Measurements from ENCODE around the gene MRPS15.
A peak's percentile ranks its signal among the peaks of the same experiment; 100 is the strongest.
"Not testable (repeated sequence)": the region's sequence is repeated elsewhere in the genome, so short reads cannot be mapped to it uniquely, and the experiment has no call there.

The MRPS15 gene

DNA sequence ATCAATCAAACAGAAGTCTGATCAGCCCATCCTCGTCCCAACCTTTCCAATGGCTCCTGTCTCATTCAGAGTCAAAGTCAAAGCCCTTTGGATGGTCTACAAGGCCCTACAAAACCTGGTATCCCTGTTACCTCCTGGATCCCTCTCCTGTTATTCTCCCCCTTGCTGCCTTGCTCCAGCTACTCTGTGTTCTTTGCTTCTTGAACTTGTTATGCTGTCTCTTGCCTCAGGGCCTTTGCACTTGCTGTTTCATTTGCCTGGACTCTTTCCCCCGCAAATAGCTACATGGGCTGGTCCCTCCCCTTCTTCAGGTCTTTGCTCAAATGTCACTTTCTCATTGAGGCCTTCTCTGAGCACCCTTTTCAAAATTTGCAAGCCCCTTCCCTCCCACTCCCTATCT, 19.9 kb upstream of the MRPS15 start:
- DNase-seq (ENCODE audit: low read depth in 4 of 4, low spot score in 1 of 4): no peak

- no peak for DNase-seq (ENCODE audit: low read depth in 4 of 4, low spot score in 1 of 4)
Measured at GRCh38 chr1:36482724-36483388, 18.7 kb upstream of the MRPS15 start, which contains the start of gene CSF3R. Gene CSF3R (minus strand): TSS chr1:36482913. CDS start chr1:36479496, 3,417 bp downstream.

DNA sequence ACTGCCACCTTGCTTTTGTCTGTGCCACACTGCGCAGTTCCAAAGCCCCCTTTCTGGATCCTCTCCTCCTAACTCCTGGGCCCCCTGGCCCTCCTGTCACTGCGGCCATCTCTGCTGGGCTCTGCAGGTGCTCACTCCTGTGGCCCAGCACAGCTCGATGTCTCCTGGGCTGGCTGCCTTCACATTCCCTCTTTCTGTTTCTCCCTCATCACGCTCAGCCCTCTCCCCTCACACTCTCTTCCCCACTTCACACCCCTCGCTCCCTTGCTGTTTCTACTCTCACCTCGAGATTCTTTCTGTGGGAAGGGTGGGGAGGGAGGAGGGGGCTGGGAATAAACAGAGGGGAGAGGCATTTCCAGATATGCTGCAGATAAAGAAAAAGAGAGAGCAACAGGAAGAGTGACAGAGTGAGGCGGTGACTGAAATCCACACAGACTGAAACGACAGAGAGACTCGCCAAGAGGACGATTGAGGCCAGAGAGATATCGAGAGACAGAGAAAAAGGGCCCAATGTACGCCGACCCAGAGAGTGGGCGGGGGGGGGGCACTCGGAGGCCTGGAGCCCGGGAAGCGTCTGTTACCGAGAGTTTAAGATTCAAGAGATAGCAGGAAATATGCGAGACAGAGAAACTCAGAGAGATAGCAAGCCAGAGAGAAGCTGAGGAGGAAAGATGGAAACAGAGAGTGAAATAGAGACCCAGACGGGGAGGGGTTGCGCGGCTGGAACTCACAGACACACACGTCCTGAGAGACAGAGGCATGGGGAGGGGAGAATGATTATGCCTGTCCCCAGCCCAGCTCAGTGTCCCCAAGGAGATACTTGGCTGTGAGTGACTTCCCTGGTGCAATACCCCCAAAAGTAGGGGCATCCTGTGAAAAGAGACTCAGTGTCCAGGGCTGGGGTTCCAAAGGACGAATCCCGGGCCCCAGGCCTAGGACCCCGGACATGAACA, 17.9 kb upstream of the MRPS15 start:
- DNase-seq (ENCODE audit: low read depth in 4 of 4, low spot score in 1 of 4): no peak

DNA sequence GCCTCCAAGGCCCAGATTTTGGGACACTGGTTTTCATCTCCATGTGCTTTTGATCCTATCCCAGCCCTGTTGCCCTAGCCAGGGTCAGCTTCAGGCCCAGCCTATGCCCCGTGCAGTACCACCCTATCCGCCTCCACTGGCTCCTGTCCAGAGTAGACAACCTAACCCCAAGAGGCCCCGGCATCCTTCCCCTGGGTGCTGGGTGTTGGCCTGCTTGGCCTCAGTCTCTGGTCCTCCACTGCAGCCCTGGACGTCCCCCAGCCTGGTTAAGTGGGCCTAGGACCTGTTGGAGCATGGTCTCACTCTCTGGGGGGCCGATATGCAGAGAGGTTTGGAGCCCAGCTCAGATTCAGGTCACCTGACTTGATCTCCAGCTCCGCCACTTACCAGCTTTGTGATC, 16.9 kb upstream of the MRPS15 start:
- no peak for DNase-seq (ENCODE audit: low read depth in 4 of 4, low spot score in 1 of 4)

GRCh38 chr1:36480161-36480560, 16.0 kb upstream of the MRPS15 start:
- no peak for DNase-seq (ENCODE audit: low read depth in 4 of 4, low spot score in 1 of 4)

DNA sequence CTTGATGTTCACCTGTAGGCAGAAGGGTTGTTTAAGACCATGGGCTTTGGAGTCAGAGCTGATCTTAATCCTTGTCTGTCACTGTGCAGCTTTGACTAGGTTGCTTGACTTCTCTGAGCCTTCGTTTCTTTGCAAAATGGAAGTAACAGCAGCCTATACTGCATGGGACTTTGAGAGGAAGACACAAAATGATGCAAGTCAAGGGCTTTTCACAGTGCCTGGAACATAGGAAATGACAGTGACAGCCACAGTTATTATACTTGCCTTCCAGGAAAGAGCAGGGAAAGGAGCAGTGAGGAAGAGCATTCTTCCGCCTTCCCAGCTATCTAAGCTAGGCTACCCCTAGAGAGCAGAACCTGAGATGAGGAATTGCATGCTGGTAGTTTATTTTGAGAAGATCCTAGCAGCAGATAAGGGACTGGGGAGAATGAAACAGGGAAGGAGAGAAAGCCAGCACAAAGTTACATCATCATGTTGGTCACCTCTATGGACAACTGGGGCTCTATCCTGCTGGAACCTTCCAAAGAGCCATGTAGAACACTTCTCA, 15.4 kb upstream of the MRPS15 start:
- no peak for DNase-seq (ENCODE audit: low read depth in 4 of 4, low spot score in 1 of 4)

DNA sequence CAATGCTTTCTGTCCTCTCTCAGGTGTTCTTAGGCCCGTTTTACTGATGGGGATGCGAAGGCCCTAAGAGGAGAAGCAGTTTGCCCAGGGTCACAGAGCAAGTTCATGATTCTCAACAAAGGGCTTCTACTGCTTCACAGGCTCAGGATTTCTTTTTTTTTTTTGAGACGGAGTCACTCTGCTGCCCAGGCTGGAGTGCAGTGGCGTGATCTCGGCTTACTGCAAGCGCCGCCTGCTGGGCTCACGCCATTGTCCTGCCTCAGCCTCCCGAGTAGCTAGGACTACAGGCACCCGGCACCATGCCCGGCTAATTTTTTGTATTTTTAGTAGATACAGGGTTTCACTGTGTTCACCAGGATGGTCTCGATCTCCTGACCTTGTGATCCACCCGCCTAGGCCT, 13.4 kb upstream of the MRPS15 start:
- DNase-seq (ENCODE audit: low read depth in 4 of 4, low spot score in 1 of 4): not testable (repeated sequence)

- DNase-seq (ENCODE audit: low read depth in 4 of 4, low spot score in 1 of 4): no peak
Measured at GRCh38 chr1:36476945-36477344, 12.8 kb upstream of the MRPS15 start.

DNA sequence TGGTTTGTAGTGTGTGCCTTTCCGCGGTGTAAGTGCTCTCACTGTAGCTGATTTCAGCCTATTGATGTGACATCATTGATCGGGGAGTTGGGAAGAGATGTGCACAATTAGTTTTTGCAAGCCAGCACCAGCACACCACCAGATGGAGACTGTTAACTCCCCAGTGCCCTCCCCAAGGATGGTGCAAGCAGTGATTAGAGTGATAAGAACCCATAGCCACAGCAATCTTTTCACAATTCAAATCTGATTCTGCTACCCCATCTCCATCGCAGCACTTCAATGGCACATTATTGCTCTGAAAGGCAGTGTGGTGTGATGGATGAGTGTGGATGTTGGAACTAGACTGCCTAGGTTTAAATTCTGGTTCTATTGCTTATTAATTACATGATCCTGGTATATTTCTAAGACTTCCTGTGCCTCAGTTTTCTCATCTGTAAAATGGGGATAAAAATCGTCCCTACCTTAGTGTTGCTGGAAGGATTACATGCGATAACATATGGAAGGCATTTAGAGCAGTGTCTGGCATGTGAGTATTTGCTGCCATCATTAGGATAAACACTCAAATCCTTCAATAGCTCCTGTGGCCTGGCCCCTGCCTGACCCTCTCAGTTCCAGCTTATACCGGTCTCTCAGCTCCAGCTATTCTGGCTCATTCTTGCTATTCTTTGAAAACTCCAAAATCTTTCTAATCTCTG, 11.9 kb upstream of the MRPS15 start:
- no peak for DNase-seq (ENCODE audit: low read depth in 4 of 4, low spot score in 1 of 4)

- no peak for DNase-seq (ENCODE audit: low read depth in 4 of 4, low spot score in 1 of 4)
Measured at GRCh38 chr1:36475341-36475740, 11.2 kb upstream of the MRPS15 start.

- DNase-seq (ENCODE audit: low read depth in 4 of 4, low spot score in 1 of 4): no peak
Measured at GRCh38 chr1:36472656-36473055, 8.5 kb upstream of the MRPS15 start.

- no peak for DNase-seq (ENCODE audit: low read depth in 4 of 4, low spot score in 1 of 4)
Measured at GRCh38 chr1:36471830-36472641, 7.9 kb upstream of the MRPS15 start.

DNA sequence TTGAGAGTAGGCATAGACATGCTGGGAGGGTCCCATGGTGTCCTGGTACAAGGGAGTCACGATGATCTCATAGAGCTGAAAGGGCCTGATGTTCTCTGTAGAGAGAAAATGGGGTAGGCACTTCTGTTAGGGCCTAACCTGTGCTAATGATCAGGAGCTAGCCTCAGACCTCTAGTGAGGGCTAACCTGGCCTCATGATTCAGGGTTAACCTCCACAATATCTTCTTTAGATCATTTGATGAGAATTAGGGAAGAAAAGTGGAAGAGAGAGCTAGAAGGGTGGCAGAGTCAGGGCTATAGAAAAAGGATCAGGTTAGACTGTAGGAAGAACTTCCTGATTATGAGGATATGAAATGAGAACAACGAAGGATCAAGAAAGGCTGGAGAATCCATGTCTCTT, 5.0 kb upstream of the MRPS15 start:
- no peak for DNase-seq (ENCODE audit: low read depth in 4 of 4, low spot score in 1 of 4)

GRCh38 chr1:36467700-36468455, 3.7 kb upstream of the MRPS15 start:
- no peak for DNase-seq (ENCODE audit: low read depth in 4 of 4, low spot score in 1 of 4)

DNA sequence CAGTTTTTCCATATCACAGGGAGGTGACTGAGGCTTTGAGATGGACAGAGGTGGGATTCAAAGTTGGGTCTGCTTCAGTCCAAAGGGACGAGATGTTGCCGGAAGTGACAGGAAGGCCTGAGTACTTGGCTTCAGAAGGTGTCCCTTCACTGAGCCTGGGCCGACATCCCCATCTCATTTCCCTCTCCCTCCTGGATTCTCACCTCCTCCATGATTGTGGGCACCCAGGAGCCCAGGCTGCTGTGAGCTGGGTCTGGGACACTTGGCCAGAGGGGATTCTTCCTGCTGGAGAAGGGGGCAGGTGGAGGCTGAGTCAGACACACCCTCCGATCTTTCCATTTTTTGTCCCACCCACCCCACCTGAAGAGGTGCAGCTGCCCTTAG, 2.8 kb upstream of the MRPS15 start:
- DNase-seq (ENCODE audit: low read depth in 4 of 4, low spot score in 1 of 4): no peak

DNA sequence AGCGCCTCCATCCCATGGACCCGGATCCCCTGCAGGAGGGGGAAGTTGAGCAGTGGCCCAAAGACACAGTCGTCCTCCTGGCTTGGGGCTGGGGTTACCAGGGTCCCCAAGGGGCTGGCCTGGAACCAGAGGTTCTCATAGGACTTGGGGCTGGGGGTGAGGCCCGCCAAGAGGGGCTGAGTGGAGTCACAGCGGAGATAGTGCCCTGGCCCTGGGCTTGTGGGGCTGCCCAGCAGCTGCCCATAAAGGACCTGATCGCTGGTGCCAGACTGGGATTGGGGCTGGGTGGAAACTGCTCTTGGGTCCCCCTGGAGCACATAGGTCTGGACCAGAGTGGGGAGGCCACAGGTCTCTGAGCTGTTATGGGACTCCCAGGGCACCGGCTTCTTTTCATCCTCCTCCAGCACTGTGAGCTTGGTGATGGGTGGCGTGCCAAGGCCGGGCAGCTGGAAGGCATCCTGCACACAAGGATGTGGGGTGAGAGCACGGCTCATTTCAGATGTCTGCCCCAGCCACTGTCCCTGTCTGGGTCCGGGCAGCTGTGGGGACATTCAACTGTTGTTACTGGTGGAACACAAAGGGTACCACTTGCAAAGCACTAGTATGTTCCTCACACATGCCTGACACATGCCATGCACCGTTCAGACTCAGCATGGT, 2.3 kb upstream of the MRPS15 start:
- no peak for DNase-seq (ENCODE audit: low read depth in 4 of 4, low spot score in 1 of 4)

DNA sequence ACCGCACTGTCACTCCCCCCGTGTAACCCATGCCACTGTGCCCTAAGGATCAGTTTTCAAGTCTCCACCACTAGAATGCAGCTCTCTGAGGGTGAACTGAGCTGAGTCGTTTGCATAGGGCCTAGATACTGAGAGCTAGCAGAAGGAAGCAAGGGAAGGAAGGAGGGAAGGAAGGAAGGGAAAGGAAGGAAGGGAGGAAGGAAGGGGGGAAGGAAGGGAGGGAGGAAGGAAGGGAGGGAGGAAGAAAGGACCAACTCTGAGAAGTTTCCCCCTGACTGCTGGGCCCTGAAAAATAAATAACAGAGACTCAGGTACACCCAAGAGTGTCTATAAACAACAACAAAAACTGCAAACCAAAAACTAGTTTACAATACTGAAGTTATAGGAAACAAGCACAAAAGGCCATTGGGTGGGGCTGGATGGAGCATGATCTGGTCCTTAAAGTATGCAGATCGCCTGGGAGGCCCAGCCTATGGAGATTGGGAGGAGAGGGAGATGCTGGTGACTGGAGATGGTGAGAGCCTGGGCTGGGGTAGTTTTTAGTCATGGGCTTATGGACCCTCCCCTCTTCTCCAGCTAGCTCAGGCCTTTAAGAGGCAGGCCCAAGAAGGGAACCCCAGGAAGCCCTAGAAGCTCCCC, 1.7 kb upstream of the MRPS15 start:
- no peak for DNase-seq (ENCODE audit: low read depth in 4 of 4, low spot score in 1 of 4)

DNA sequence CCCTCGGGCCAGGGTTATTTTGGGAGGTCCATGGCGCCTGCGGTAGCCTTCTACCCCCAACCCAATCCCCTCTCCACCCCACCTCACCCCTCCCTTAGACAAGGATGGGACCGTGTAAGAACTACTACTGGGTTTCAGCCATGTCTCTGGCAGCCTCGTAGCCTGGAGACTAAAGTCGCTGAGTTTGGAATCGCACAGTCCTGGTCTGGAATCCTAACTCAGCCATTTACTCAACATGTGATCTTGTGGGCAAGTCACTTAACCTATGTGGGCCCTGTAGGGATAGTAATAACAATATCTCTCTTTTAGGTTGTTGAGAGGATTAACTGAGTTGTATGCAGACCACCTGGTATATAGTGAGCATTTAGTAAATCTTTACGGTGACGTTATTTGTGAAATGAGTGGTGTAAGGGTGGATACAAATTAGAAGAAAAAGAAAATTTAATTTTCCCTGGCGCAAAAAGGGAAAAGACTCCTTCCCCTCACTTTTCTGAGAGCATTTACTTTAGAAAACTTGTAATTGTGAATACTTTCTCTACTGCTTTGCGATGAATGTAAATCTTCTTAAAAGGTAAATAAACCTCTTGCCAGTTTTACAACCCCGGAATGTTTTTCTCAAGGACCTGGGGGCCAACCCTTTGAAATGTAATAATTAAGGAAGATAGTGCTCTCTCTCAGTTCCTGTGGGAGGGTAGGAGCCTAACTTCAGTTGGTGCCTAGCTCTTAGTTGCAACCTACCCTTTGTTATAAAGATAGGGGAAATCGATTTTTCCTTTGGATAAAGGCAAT, 615 bp upstream of the MRPS15 start:
- peak in 1 of 4 experiments; percentile 10 for DNase-seq (ENCODE audit: low read depth in 4 of 4, low spot score in 1 of 4)
